Suprapubic skin (tissue), 3 donors: ENCODE data around the gene EBLN2.

Experiments used
- CTCF ChIP-seq, 2 donors: fragments of 200-600 bp in 1 of 2; fragments of 450-650 bp in 1 of 2; sonication (generic) in 1 of 2; IDR thresholded peaks; one replicate each; pipeline ENCODE4 v1.5.1; 2016 to 2019; ENCODE audit warnings: antibody characterized with exemption in 2 of 2, mild to moderate bottlenecking in 1 of 2, moderate library complexity in 1 of 2
- POLR2A ChIP-seq, 2 donors: fragments of 450-650 bp; IDR thresholded peaks; one replicate each; pipeline ENCODE4 v1.6.1; 2017; ENCODE audit warnings: antibody characterized with exemption in 2 of 2, mild to moderate bottlenecking in 2 of 2, moderate library complexity in 2 of 2

GRCh38 chr3:73084170-73084569, 22.7 kb downstream of the EBLN2 start:
- TF ChIP-seq CTCF (IDR thresholded peaks at IDR 0.05) (no peak), POLR2A (IDR thresholded peaks at IDR 0.05) (no peak)
